Keratinocyte (primary cell): ENCODE measurements around the gene SRSF2. TPM values are rescaled to one million over a fixed set of nuclear protein-coding genes. Genes with fewer than 3 reads are reported as not detected.
"Not testable (repeated sequence)": the region's sequence is repeated elsewhere in the genome, so short reads cannot be mapped to it uniquely, and the experiment has no call there.

Source experiments
- DNase-seq: peaks from one replicate; pipeline ENCODE4 v3.0.0-alpha.2; 2011; ENCODE audit warnings: low read depth, missing footprints, low spot score
- FAIRE-seq: peaks from 2 replicates; lab custom pipeline; 2011; peaks lifted over from hg19 to GRCh38; lab: Jason Lieb, UNC
- H2AFZ ChIP-seq: 2 replicates; pipeline ENCODE4 v1.6.0; 2012; ENCODE audit warnings: low read length, control low read depth, inconsistent platforms; ENCODE audit not compliant: control insufficient read depth
- H3K27ac ChIP-seq: 2 replicates; pipeline ENCODE4 v1.5.1; 2011; ENCODE audit warnings: low read length; ENCODE audit not compliant: control insufficient read depth, insufficient read depth
- H3K27me3 ChIP-seq: 3 replicates; pipeline ENCODE4 v1.6.0; 2011; ENCODE audit warnings: low read length; ENCODE audit not compliant: control insufficient read depth, insufficient read depth; ENCODE audit errors: extremely low read depth
- H3K36me3 ChIP-seq, 2 experiments: 2 replicates in 1 of 2; 3 replicates in 1 of 2; pipeline ENCODE4 v1.5.1; 2011; ENCODE audit warnings: low read length in 2 of 2, mild to moderate bottlenecking in 1 of 2; ENCODE audit not compliant: control insufficient read depth in 2 of 2, insufficient read depth in 2 of 2; ENCODE audit errors: extremely low read depth in 1 of 2
- H3K4me1 ChIP-seq: 3 replicates; pipeline ENCODE4 v1.5.1; 2011; ENCODE audit warnings: low read length; ENCODE audit not compliant: control insufficient read depth, insufficient read depth; ENCODE audit errors: extremely low read depth
- H3K4me2 ChIP-seq: 3 replicates; pipeline ENCODE4 v1.6.0; 2011; ENCODE audit warnings: low read depth, low read length; ENCODE audit not compliant: control insufficient read depth, insufficient read depth; ENCODE audit errors: extremely low read depth
- H3K4me3 ChIP-seq, 3 experiments: fragments of 200-600 bp in 1 of 3; sonication (generic) in 1 of 3; 2 replicates in 2 of 3; 3 replicates in 1 of 3; pipeline ENCODE4 v1.5.1; 2011 to 2016; ENCODE audit warnings: low read length in 3 of 3, mild to moderate bottlenecking in 3 of 3, control low read depth in 2 of 3, inconsistent platforms in 1 of 3, low read depth in 1 of 3, mixed read lengths in 1 of 3, mixed run types in 1 of 3, moderate library complexity in 1 of 3; ENCODE audit not compliant: control insufficient read depth in 2 of 3, insufficient read depth in 2 of 3; ENCODE audit errors: extremely low read depth in 1 of 3
- H3K79me2 ChIP-seq: 2 replicates; pipeline ENCODE4 v1.6.0; 2012; ENCODE audit warnings: low read length; ENCODE audit not compliant: control insufficient read depth, insufficient read depth
- H3K9ac ChIP-seq: 3 replicates; pipeline ENCODE4 v1.6.0; 2011; ENCODE audit warnings: low read length; ENCODE audit not compliant: control insufficient read depth, insufficient read depth; ENCODE audit errors: extremely low read depth
- H3K9me1 ChIP-seq: 3 replicates; pipeline ENCODE4 v1.6.0; 2011; ENCODE audit warnings: low read length; ENCODE audit not compliant: control insufficient read depth, insufficient read depth; ENCODE audit errors: extremely low read depth
- H3K9me3 ChIP-seq: 2 replicates; pipeline ENCODE4 v1.5.1; 2012; ENCODE audit warnings: low read depth, low read length; ENCODE audit not compliant: control insufficient read depth
- H4K20me1 ChIP-seq: 3 replicates; pipeline ENCODE4 v1.6.0; 2011; ENCODE audit warnings: low read length; ENCODE audit not compliant: control insufficient read depth, insufficient read depth; ENCODE audit errors: extremely low read depth
- EZH2 ChIP-seq: IDR thresholded peaks from one replicate; pipeline ENCODE4 v1.6.1; 2012; ENCODE audit warnings: inconsistent platforms, mild to moderate bottlenecking, low read length, moderate library complexity
- dilution Hi-C: fragments of 300-500 bp; cut with MboI; formaldehyde crosslinking; loops from one replicate; pipeline ENCODE4 v1.7.0; 2020; ENCODE audit warnings: low sequenced_read_pairs; ENCODE audit not compliant: extremely low pct_ligation_motif_present
- polyA plus RNA-seq, 5 experiments: library from polyadenylated mRNA; depleted of rRNA in 3 of 5; stranded (reverse) in 3 of 5; stranded (forward) in 1 of 5; unstranded in 1 of 5; fragments of >200 nt; gene quantifications; 1 replicate in 1 of 5; 2 replicates in 3 of 5; 3 replicates in 1 of 5; pipeline versions ENCODE4 v1.2.1 to v1.2.3, GENCODE V29; 2011 to 2012; ENCODE audit warnings: missing spikeins in 2 of 5, low read depth in 1 of 5, low replicate concordance in 1 of 5
- TF ChIP-seq, protein P1 (sequence below), 3 experiments: IDR thresholded peaks in 1 of 3; conservative IDR thresholded peaks in 1 of 3; optimal IDR thresholded peaks in 1 of 3; 2 replicates in 2 of 3; 3 replicates in 1 of 3; pipeline versions ENCODE3 to v1.5.1; 2011; ENCODE audit warnings: low read length in 3 of 3, mild to moderate bottlenecking in 3 of 3, moderate library complexity in 2 of 3, control low read depth in 1 of 3, inconsistent platforms in 1 of 3; ENCODE audit not compliant: insufficient read depth in 2 of 3; ENCODE audit errors: extremely low read depth in 1 of 3

The SRSF2 gene
- polyA plus RNA-seq, 1 donor (not counting 4 experiments of a cell fraction or from before 2014, with no cell fraction given), result 249 TPM

DNA sequence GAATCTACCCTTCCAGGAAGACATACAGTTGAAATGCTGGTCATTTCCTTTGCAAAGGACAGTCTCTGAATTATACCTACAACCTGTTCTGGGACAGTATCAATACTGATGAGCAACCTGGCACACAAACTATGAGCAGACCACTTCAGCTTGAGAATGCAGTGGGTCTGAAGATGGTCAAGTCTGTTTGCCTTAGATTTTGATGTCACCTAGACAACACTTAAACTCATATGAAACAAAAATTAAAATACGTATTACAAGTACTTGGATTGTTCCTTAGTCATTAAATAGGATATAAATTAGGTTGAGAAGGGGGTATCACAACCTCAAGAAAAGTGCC is 3.5 kb downstream of the SRSF2 start:
- dilution Hi-C loops, result no loop called here
- Histone ChIP-seq H3K36me3 (peaks cover 14 to 40% of the 10 kb centered on the region in 2 experiments), H3K27me3 (no peaks in the 10 kb centered on the region), H3K4me1 (peaks cover 23% of the 10 kb centered on the region), H3K9me3 (no peaks in the 10 kb centered on the region), H4K20me1 (peaks cover 28% of the 10 kb centered on the region), H2AFZ (no peak overlapping the region), H3K27ac (no peak overlapping the region), H3K4me2 (peak overlapping the region; percentile 96), H3K9me1 (no peaks in the 10 kb centered on the region), H3K9ac (no peak overlapping the region), H3K79me2 (peaks cover 66% of the 10 kb centered on the region), H3K4me3 (peak overlapping the region in 2 of 3 experiments; percentile 98 to 100)
- no peak for TF ChIP-seq EZH2
- TF ChIP-seq, protein P1, sequence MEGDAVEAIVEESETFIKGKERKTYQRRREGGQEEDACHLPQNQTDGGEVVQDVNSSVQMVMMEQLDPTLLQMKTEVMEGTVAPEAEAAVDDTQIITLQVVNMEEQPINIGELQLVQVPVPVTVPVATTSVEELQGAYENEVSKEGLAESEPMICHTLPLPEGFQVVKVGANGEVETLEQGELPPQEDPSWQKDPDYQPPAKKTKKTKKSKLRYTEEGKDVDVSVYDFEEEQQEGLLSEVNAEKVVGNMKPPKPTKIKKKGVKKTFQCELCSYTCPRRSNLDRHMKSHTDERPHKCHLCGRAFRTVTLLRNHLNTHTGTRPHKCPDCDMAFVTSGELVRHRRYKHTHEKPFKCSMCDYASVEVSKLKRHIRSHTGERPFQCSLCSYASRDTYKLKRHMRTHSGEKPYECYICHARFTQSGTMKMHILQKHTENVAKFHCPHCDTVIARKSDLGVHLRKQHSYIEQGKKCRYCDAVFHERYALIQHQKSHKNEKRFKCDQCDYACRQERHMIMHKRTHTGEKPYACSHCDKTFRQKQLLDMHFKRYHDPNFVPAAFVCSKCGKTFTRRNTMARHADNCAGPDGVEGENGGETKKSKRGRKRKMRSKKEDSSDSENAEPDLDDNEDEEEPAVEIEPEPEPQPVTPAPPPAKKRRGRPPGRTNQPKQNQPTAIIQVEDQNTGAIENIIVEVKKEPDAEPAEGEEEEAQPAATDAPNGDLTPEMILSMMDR (optimal IDR thresholded peaks at IDR 0.05 in 1 of 3, IDR thresholded peaks at IDR 0.05 in 1 of 3, conservative IDR thresholded peaks at IDR 0.05 in 1 of 3; ENCODE audit: extremely low read depth in 1 of 3, insufficient read depth in 2 of 3, low read length in 3 of 3), result no peak
- FAIRE-seq (no peak), DNase-seq (no peak)

DNA sequence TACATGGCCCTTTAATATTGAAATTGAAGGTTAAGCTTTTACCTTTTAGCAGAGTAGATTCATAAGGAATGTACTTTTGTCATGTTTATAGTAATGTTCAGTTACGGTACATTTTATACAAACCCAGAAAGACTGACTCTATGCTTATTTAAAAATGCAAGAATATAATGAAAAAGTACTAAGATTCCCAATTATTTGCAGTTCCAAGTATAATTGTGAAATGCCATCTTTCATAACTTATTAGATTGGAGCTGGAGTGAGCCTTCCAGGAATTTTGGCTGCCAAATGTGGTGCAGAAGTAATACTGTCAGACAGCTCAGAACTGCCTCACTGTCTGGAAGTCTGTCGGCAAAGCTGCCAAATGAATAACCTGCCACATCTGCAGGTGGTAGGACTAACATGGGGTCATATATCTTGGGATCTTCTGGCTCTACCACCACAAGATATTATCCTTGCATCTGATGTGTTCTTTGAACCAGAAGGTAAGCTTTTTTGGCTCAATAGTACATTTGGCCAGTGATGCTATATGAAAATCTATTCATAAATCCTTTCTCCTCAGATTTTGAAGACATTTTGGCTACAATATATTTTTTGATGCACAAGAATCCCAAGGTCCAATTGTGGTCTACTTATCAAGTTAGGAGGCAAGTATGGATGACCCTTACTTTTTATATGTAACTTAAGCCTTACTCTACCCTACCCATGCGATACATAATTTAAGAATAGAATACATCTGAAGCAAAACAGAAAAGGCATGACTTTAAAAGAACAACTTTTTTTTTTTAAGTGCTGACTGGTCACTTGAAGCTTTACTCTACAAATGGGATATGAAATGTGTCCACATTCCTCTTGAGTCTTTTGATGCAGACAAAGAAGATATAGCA is 4.2 kb downstream of the SRSF2 start:
- TF ChIP-seq EZH2, result no peak
- TF ChIP-seq, protein P1 (optimal IDR thresholded peaks at IDR 0.05 in 1 of 3, IDR thresholded peaks at IDR 0.05 in 1 of 3, conservative IDR thresholded peaks at IDR 0.05 in 1 of 3; ENCODE audit: extremely low read depth in 1 of 3, insufficient read depth in 2 of 3, low read length in 3 of 3), result no peak
- dilution Hi-C loops, result no loop called here
- H3K4me2 ChIP-seq, result peak overlapping the region; percentile 96
- H3K36me3 ChIP-seq, result peaks cover 14 to 40% of the 10 kb centered on the region in 2 experiments
- no peaks in the 10 kb centered on the region for H3K9me1 ChIP-seq
- no peaks in the 10 kb centered on the region for H3K27me3 ChIP-seq
- H3K79me2 ChIP-seq, result peaks cover 69% of the 10 kb centered on the region
- H3K4me1 ChIP-seq, result peaks cover 24% of the 10 kb centered on the region
- peaks cover 28% of the 10 kb centered on the region for H4K20me1 ChIP-seq
- H3K4me3 ChIP-seq, result peak overlapping the region in 2 of 3 experiments; percentile 98 to 100
- no peak overlapping the region for H3K27ac ChIP-seq
- no peak overlapping the region for H2AFZ ChIP-seq
- DNase-seq (no peak), FAIRE-seq (no peak)
- H3K9me3 ChIP-seq, result no peaks in the 10 kb centered on the region
- peak overlapping the region; percentile 1 for H3K9ac ChIP-seq

DNA sequence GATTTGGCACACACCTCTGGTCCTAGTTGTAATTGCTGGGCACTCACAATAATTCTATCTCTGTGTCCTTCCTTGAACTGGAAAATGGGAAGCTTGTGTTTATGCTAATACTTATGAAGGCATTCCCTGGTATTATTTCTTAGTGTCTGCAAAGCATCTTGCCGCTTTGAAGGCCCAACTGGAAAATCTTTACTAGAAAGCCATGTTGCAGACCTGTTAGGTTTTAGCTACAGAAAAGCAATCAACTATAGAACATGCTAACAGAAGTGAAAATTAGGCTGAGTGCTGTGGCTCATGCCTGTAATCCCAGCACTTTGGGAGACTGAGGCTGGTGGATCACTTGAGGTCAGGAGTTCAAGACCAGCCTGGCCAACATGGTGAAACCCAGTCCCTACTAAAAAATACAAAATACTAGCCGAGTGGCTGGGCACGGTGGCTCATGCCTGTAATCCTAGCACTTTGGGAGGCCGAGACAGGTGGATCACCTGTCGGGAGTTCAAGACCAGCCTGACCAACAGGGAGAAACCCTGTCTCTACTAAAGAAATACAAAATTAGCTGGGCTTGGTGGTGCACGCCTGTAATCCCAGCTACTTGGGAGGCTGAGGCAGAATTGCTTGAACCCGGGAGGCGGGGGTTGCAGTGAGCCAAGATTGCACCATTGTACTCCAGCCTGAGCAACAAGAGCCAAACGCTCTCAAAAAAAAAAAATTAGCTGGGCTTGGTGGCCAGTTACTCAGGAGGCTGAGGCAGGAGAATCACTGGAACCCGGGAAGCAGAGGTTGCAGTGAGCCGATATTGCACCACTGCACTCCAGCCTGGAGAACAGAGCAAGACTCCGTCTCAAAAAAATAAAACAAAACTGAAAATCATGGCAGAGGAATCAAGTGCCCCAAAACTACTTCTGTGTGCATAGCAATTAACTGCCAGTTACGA is 5.1 kb downstream of the SRSF2 start:
- H2AFZ ChIP-seq, H3K9me1 ChIP-seq, H3K27me3 ChIP-seq, dilution Hi-C loops, H3K27ac ChIP-seq, FAIRE-seq, DNase-seq, H3K4me3 ChIP-seq, H3K4me2 ChIP-seq, H3K9me3 ChIP-seq: not testable (repeated sequence)
- H4K20me1 ChIP-seq, result peaks cover 28% of the 10 kb centered on the region
- peak overlapping the region; percentile 1 for H3K9ac ChIP-seq
- peaks cover 30% of the 10 kb centered on the region for H3K4me1 ChIP-seq
- H3K36me3 ChIP-seq, result peaks cover 14 to 40% of the 10 kb centered on the region in 2 experiments
- peaks cover 78% of the 10 kb centered on the region for H3K79me2 ChIP-seq
